ENCODE results near the gene PTPRN2.

DNA sequence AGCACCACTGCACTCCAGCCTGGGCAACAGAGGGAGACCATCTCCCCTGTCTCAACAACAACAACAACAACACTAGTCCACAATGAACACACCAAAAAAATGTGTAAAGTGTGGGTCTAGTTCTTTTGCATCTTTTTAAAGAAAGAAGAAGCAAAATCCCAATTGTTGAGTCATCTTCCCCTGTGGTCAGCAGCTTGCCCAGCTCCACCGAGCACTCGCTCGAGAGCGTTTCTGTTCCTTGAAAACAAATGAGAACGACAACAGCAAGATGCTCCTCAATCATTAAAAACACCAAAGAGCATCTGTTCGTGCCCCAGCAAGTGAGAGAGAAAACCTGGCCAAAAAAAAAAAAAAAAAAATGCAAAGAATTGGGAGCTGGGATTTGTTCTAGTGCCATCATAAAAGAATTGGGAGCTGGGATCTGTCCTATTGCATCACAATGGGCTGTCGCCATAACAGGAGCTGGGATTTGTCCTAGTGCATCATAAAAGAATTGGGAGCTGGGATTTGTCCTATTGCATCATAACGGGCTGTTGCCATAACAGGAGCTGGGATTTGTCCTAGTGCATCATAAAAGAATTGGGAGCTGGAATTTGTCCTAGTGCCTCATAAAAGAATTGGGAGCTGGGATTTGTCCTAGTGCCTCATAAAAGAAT is 118.1 kb downstream of the PTPRN2 start:
- TF ChIP-seq ZNF274 (IDR thresholded peaks at IDR 0.05; ENCODE audit: borderline replicate concordance, low read depth, low read length): no peak
- no peak for TF ChIP-seq CTCF (IDR thresholded peaks at IDR 0.05 in 2 of 3, conservative IDR thresholded peaks at IDR 0.05 in 1 of 3; ENCODE audit: insufficient read depth in 2 of 3, low read depth in 1 of 3, low read length in 3 of 3)
- TF ChIP-seq RNF2 (IDR thresholded peaks at IDR 0.05): no peak
- TF ChIP-seq SAP30 (IDR thresholded peaks at IDR 0.05; ENCODE audit: borderline replicate concordance, insufficient read depth, low read depth, low read length, poor library complexity, severe bottlenecking): no peak
